Measurements from ENCODE around the gene KRT2.

DNA sequence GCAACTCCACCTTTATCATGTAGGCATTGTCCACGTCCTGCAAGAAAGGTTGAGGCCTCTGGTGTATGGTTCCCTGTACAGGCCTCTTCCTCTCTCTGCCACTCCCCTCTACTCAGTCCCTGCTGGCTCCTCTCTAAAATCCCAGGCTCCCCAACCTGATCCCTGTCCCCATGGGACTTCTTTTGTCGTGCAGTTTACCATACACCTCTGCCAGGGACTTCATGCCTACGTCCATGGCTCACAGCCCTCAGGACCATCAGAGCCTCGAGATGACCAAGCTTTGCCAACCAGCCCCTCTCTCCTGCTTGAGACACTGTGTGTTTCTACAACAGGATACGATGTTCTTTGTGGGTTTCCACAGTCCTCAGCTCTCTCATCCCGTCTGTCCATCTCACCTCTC lies 2.9 kb downstream of the KRT2 start:
- TF ChIP-seq EZH2 (IDR thresholded peaks at IDR 0.05; ENCODE audit: borderline replicate concordance, low read length) = no peak
- TF ChIP-seq, protein P1, sequence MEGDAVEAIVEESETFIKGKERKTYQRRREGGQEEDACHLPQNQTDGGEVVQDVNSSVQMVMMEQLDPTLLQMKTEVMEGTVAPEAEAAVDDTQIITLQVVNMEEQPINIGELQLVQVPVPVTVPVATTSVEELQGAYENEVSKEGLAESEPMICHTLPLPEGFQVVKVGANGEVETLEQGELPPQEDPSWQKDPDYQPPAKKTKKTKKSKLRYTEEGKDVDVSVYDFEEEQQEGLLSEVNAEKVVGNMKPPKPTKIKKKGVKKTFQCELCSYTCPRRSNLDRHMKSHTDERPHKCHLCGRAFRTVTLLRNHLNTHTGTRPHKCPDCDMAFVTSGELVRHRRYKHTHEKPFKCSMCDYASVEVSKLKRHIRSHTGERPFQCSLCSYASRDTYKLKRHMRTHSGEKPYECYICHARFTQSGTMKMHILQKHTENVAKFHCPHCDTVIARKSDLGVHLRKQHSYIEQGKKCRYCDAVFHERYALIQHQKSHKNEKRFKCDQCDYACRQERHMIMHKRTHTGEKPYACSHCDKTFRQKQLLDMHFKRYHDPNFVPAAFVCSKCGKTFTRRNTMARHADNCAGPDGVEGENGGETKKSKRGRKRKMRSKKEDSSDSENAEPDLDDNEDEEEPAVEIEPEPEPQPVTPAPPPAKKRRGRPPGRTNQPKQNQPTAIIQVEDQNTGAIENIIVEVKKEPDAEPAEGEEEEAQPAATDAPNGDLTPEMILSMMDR (conservative IDR thresholded peaks at IDR 0.05 in 1 of 2, IDR thresholded peaks at IDR 0.05 in 1 of 2; ENCODE audit: extremely low read depth in 1 of 2, insufficient read depth in 1 of 2, low read depth in 1 of 2, low read length in 2 of 2) = no peak

Measured in mammary epithelial cell (primary cell).